ENCODE data around the gene OR2T11. TPM values are rescaled to one million over a fixed set of nuclear protein-coding genes. Genes with fewer than 3 reads are reported as not detected.
A peak's percentile ranks its signal among the peaks of the same experiment; 100 is the strongest.

OR2T11 gene
- total and polyA plus RNA-seq, 2 of the 13 experiments (the other 11 are each of a cell fraction or from before 2014, with no cell fraction given): not detected

DNA sequence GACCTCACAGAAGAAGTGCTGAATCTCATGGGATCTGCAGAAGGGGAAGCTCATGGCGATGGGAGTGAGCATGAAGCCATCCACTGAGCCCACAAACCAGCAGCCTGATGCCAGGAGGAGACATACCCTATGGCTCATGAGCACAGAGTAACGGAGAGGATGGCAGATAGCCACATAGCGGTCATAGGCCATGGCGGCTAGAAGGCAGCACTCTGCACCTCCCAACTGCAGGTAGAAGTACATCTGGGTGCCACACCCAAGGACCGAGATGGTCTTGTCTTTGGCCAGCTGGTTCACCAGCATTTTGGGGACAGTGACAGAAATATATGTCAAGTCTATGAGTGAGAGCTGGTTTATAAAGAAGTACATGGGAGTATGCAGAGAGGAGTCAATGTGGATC is 41.7 kb downstream of the OR2T11 start:
- ATAC-seq (no peak), DNase-seq (ENCODE audit: low spot score) (no peak), FAIRE-seq (no peak)
- Histone ChIP-seq H3K79me2 (ENCODE audit: insufficient read depth, low read length) (no peaks in the 10 kb centered on the region), H4K20me1 (ENCODE audit: insufficient read depth, low read length) (no peaks in the 10 kb centered on the region), H3K9ac (ENCODE audit: insufficient read depth, low read depth, low read length) (no peak overlapping the region), H2AFZ (ENCODE audit: low read length) (no peak overlapping the region), H3K27me3 (ENCODE audit: control insufficient read depth in 1 of 2, insufficient read depth in 2 of 2, low read length in 2 of 2) (no peaks in the 10 kb centered on the region), H3K27ac (ENCODE audit: extremely low read length, insufficient read depth, low read length) (no peak overlapping the region), H3K4me3 (replicated peaks in 1 of 3; ENCODE audit: insufficient read depth in 1 of 3, low read depth in 2 of 3, low read length in 3 of 3) (no peak overlapping the region), H3K4me2 (ENCODE audit: low read depth, low read length) (no peak overlapping the region), H3K36me3 (replicated peaks in 1 of 2; ENCODE audit: control insufficient read depth in 1 of 2, insufficient read depth in 2 of 2, low read length in 2 of 2) (no peaks in the 10 kb centered on the region), H3K4me1 (ENCODE audit: insufficient read depth, low read length) (no peaks in the 10 kb centered on the region), H3K9me3 (ENCODE audit: low read length) (no peaks in the 10 kb centered on the region)
- ChIA-PET CTCF (ENCODE audit: low intra/inter-chr PET ratio, low total read pairs) (no interaction called here), POLR2A (no interaction called here)
- intact Hi-C loops (cut with micrococcal nuclease; ENCODE audit: unreplicated experiment) (no loop called here), in situ Hi-C loops (cut with HindIII; ENCODE audit: extremely low pct_ligation_motif_present, low pct_unique_long_range_greater_than_20kb) (no loop called here)
- 1% methylated on average over 5 of the region's 5 CpGs for WGBS (ENCODE audit: low lambda C conversion rate)
- TF ChIP-seq, protein P1, sequence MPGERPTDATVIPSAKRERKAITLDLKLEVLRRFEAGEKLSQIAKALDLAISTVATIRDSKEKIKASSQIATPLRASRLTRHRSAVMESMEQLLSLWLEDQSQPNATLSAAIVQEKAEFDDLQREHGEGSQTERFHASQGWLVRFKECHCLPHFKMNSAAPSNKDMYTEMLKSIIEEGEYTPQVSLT (CRISPR knock-in tag; IDR thresholded peaks at IDR 0.05; ENCODE audit: borderline replicate concordance, low read depth): no peak
- TF ChIP-seq TEAD3 (CRISPR knock-in tag; optimal IDR thresholded peaks at IDR 0.05; ENCODE audit: borderline replicate concordance): no peak
- no peak for TF ChIP-seq MEF2D (CRISPR knock-in tag; IDR thresholded peaks at IDR 0.05)
- BruUV-seq (replicated peaks): no TSS peak

DNA sequence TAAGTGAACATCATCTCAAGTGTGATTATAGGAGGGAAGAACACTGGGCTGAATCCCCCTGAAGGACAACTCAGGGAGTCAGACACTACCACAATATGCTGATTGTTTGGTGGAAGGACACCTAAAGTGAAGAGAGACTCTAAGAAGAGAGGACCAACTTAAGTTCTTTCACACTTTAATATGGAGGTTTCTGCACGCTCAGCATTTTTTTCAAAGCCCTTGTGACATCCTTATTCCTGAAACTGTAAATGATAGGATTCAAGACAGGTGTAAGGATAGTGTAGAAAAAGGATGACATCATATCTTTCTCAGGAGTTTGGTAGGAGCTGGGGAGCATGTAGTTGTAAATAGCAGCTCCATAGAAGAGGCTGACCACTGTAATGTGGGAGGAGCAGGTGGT is 42.2 kb downstream of the OR2T11 start:
- CTCF ChIA-PET (ENCODE audit: low intra/inter-chr PET ratio, low total read pairs): no interaction called here
- Histone ChIP-seq H2AFZ (ENCODE audit: low read length) (no peak overlapping the region), H3K4me2 (ENCODE audit: low read depth, low read length) (no peak overlapping the region), H3K36me3 (replicated peaks in 1 of 2; ENCODE audit: control insufficient read depth in 1 of 2, insufficient read depth in 2 of 2, low read length in 2 of 2) (no peaks in the 10 kb centered on the region), H3K27ac (ENCODE audit: extremely low read length, insufficient read depth, low read length) (no peak overlapping the region), H3K4me1 (ENCODE audit: insufficient read depth, low read length) (no peaks in the 10 kb centered on the region), H3K79me2 (ENCODE audit: insufficient read depth, low read length) (no peaks in the 10 kb centered on the region), H3K4me3 (replicated peaks in 1 of 3; ENCODE audit: insufficient read depth in 1 of 3, low read depth in 2 of 3, low read length in 3 of 3) (no peak overlapping the region), H4K20me1 (ENCODE audit: insufficient read depth, low read length) (no peaks in the 10 kb centered on the region), H3K27me3 (ENCODE audit: control insufficient read depth in 1 of 2, insufficient read depth in 2 of 2, low read length in 2 of 2) (no peaks in the 10 kb centered on the region), H3K9me3 (ENCODE audit: low read length) (no peaks in the 10 kb centered on the region), H3K9ac (ENCODE audit: insufficient read depth, low read depth, low read length) (no peak overlapping the region)
- ATAC-seq: no peak
- no peak for DNase-seq (ENCODE audit: low spot score)
- in situ Hi-C loops (cut with HindIII; ENCODE audit: extremely low pct_ligation_motif_present, low pct_unique_long_range_greater_than_20kb) (no loop called here), intact Hi-C loops (cut with micrococcal nuclease; ENCODE audit: unreplicated experiment) (no loop called here)
- TF ChIP-seq ATF7 (IDR thresholded peaks at IDR 0.05) (peak; percentile 86), ATF7 (CRISPR knock-in tag; IDR thresholded peaks at IDR 0.05) (no peak), ZNF644 (CRISPR knock-in tag; IDR thresholded peaks at IDR 0.05; ENCODE audit: low read depth) (no peak), MAFK (conservative IDR thresholded peaks at IDR 0.05 in 1 of 2, IDR thresholded peaks at IDR 0.05 in 1 of 2; ENCODE audit: low read length in 2 of 2) (peak; percentile 96 to 98), ZNF282 (IDR thresholded peaks at IDR 0.05; ENCODE audit: partially characterized antibody) (no peak), SNAI1 (CRISPR knock-in tag; IDR thresholded peaks at IDR 0.05; ENCODE audit: borderline replicate concordance) (no peak), ZEB1 (IDR thresholded peaks at IDR 0.05; ENCODE audit: insufficient replicate concordance, low read depth) (no peak), MAFF (IDR thresholded peaks at IDR 0.05; ENCODE audit: low read depth, low read length) (peak; percentile 97)
- FAIRE-seq: no peak
- BruUV-seq (replicated peaks): no TSS peak
- POLR2A ChIA-PET: no interaction called here
- WGBS (ENCODE audit: low lambda C conversion rate): 0% methylated on average over 1 of the region's 1 CpG
